ENCODE data around the gene ATP11C.
A peak's percentile ranks its signal among the peaks of the same experiment; 100 is the strongest.
"Not testable (repeated sequence)": the region's sequence is repeated elsewhere in the genome, so short reads cannot be mapped to it uniquely, and the experiment has no call there.

ATP11C gene

DNA sequence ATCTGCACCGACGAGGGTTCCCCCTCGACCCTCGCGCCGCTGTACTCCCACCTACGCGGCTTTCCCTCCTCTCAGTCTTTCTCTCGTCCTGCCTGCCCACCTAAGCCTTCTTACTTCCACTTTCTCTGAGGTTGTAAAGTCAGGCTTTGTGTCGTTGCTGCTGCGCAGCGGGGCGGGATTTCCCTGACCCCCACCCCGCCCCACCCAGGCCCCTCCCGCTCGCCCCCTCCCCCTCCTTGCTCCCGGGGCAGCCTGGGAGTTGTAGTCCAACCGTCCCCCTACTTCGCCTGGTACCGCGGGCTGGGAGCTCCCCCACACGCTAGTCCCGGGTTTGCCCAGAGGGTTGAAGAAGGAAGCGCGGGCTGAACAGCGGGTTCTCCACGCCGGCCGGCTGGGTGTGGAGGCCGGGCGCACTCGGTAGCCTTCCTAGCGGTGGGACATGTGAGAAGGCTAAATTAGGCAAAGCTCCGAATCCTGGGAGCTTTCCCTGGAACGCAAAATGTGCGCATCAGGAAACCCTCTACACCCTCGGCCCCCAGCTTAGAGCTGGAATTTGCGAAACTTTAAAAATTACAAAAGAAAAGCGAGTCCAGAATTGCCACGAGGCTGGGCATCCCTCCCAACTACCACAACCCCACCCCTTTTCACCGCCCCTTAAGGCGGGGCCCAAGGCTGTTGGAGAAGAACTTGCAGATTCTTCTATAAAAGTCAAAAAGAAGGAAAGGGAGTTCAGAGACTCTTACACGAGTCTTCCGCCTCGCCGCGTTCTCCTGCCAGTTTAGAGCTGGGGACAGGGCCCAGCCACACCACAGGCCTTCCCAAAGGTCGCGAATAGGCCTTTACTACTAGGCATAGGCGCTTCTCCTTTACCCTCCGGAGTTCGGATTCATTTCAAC lies at the start of gene ATP11C:
Gene ATP11C (minus strand): TSS at position 153 of the 896 bp plus-strand sequence. CDS start 1,011 bp downstream, outside the sequence.
- peak; percentile 78 for DNase-seq

DNA sequence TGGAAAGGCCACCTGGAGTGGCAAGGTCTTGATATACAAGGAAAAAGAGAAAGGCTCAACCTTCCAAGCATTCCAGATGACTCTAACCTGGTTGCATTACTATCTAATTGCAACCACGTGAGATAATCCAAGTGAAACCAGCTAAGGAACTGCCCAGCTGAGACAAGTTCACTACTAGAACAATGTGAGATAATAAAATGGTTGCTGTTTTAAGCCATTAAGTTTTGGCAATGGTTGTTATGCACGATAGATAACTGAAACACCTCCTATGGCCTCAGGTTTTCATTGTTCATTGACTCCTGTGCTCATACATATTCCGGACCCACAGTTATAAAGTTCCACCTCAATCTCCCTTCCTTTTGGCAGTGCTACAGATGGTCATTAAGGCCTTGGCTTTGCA lies 41.6 kb upstream of the ATP11C start:
- DNase-seq = no peak

DNA sequence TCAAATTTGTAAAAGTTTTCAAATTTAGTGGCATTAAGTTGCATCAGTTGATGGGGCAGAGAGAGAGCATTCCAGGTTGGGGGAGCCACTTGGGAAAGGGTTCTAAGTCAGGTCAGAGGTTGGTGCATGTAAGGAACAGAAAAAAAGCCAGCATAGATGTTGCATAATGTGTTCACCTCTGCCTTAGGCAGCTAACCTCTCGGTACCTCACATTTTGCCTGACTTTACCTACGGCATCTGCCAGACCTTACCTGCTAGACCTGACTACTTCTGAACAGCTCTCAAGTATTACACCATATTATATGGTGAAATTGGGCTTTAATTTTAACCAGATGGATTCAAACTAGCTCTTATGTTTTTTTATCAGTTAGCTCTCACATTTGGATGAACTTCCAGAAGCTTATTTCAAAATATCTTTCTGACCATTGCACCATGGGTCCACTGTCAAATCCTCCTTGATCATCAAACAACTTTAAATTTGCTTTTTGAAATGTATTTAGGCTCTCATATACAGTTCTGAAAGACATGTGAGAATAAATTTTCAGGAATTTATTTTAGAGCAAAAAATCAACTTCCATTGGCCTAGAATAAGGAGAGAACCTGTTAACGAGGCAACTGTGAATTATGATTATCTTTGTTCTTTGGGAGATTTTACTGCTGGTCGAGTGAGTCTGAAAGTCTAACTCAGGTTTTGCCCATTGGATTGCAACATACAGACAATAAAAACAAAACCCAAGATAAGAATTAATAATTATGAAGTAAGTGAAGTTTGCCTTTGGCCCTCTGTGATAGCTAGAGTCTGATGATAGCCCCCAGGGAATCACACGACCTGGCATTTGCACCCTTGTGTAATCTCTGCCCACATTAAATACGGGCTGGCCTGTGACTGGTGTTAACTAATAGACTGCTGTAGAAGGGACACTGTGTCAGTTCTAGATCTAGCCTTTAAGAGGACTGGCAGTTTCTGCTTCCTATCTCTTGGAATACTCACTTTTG lies 40.1 kb upstream of the ATP11C start:
- no peak for DNase-seq

DNA sequence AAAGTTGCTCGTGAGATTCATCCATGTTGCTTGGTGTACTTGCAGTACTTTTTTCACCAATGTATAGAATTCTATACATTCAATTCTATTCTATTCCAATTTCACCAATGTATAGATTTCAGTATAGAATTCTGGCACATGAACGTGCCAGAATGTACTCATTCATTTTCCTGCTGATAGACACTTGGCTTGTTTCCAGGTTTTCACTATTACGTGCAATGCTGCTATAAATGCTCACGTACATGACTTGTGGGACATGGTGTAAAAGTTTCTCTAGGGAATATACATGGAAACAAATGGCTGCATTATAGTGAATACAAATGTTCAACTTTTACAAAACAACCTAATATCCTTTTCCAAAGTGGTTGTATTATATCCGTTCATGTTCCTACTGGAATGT lies 39.3 kb upstream of the ATP11C start:
- DNase-seq = no peak

DNA sequence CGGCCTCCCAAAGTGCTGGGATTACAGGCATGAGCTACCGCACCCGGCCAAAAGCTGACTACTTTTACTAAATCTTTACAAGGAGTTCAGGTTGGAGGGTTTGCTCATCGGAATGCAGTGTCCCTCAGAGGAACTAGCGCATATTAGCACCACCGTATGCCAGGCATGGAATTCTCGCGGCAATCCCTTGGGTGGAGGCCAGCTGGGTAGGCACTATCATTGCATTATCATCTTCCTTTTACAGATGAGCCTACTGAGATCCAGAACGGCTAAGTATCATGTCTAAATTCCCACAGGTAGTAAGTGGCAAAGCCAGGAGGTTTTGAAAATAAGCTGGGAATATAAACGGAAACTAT lies 38.5 kb upstream of the ATP11C start:
- DNase-seq = no peak

DNA sequence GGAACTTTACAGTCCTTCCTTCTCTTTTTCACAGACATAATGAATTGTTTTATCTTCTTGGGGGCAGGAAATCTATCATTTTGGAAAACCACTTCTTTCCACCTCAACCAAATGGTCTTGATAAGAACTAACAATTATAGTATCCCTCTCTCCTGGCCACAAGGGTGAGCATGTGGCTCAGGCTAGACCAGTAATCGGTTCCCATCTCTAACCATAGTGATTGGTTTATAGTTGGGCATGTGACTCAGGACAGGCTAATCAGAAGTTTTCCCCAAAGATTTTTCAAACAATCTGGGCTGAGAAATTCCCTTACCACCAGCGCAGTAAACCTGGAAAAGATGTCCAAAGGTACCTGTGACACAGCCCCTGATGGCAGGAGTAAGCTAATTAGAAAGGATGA lies 36.4 kb upstream of the ATP11C start:
- DNase-seq = no peak

DNA sequence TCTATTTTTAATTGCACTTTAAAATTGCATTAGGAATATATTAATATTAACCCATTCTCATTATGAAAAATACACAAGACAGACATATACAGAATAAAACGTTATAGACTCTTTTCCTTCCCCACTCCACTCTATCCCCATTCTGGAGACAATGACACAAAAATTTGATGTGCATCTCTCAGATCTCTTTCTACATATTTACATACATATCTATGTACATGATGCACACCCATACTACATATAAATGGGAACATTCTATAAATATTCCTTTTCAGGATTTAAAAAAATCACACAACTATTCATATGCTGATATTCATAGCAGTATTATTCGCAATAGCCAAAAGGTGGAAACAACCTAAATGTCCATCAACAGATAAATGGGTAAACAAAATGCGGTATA lies 34.9 kb upstream of the ATP11C start:
- no peak for DNase-seq

DNA sequence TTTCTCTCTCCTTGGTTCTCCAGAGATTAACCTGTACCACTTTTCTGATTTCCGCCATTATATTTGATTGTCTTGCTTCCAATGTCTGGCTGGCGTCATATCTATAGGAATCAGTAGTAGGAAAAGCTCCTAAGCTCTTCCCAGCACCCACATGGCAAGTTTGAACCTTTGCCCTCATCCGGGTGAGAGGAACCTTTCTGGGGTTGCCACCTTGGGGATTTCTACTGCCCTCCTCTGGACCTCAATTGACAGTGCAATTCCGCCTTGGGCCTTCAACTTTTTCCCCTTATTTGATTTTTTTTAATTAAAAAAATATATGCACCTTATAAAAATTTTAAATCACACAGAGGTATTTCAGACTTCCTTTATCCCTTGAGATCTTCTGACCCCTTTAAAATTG lies 34.4 kb upstream of the ATP11C start:
- DNase-seq = no peak

DNA sequence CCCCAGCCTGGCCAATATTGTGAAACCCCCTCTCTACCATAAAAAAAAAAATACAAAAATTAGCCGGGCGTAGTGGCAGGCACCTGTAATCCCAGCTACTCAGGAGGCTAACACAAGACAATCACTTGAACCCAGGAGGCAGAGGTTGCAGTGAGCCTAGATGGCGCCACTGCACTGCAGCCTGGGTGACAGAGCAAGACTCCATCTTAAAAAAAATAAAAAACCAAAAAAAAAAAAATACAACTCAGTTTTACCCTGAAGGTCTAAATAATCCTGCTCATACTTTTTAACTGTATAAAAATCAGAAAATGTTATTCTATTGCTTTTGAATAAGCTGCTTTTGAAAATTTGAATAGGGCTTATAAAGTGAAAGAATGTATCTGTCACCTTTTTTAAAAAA lies 33.3 kb upstream of the ATP11C start:
- DNase-seq = not testable (repeated sequence)

DNA sequence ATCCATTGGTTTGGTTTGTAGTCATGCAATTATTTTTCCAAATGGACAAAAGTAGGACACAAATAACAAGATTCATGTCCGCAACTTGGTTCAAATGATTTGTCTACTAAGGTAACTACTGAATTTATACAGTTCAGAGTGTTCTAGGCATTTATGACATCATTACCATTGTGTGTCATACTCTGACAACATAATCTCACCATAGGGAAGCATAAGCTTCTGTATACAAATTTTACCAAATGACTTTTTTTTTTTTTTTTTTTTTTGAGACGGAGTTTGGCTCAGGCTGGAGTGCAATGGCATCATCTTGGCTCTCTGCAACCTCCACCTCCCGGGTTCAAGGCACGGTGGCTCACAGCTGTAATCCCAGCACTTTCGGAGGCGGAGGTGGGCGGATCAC lies 32.6 kb upstream of the ATP11C start, which contains the start of gene CXorf66:
Gene CXorf66 (minus strand): TSS at position 101 of the 400 bp plus-strand sequence. CDS start 25 bp downstream, at position 76.
- no peak for DNase-seq

DNA sequence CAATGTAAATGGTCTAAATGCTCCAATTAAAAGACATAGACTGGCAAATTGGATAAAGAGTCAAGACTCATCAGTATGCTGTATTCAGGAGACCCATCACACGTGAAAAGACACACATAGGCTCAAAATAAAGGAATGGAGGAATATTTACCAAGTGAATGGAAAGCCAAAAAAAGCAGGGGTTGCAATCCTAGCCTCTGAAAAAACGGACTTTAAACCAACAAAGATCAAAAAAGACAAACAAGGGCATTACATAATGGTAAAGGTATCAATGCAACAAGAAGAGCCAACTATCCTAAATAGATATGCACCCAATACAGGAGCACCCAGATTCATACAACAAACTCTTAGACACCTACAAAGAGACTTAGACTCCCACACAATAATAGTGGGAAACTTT lies 28.2 kb upstream of the ATP11C start:
- not testable (repeated sequence) for DNase-seq

DNA sequence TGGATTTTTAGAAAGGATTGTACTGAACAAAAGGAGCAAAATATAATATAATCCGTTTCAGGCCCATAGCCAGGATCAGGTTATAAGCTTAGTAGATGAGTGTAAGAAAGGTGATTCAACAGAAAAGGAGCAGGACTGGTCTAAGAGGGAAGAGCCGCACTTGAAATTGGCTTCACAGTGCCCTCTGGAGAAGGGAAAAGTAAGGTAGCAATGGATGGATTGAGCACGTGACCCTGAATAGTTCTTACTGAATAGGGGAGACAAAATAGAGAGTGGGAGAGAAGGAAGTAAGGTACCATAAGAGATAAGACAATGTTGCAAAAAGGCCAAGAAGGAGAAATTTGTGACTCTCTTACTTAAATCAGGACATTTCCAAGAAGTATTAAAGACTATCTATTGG lies 16.9 kb upstream of the ATP11C start:
- no peak for DNase-seq

DNA sequence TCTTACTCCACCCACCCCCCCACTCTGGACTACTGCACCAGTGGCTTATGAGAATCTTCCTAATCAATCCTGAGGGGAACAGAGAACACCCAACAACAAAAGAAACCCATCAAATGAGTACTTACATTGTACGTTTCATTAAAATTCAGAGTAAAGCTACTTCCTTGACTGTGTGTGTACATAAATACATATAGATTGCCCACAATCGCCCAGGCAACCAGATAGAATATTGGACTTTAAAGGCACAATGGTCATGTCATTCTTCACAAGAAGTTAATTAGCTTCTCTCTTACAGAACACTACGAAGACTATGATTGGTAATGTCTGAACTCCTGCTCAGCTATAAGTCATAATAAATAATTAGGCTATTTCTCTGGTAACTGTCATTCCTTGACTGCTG lies 12.2 kb upstream of the ATP11C start:
- no peak for DNase-seq

DNA sequence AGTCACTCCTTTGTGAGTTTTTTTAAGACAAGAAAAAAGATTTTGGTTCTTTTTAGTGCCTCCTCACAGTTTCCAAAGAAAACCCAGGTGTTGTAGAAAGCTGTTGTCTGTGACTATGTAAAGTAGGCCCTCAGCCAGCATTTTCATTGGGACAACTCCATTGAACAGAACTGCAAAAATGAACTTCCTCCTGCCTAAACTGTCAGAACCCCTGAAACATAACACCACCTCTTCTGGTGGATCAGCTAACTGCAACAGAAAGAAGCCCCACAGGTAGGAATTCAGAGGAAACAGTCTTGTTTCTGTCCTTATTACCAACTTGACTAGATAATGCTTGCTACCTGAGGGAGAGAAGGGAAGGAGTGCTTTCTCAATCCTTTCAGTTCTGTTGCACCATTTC lies 3.4 kb upstream of the ATP11C start:
- no peak for DNase-seq

DNA sequence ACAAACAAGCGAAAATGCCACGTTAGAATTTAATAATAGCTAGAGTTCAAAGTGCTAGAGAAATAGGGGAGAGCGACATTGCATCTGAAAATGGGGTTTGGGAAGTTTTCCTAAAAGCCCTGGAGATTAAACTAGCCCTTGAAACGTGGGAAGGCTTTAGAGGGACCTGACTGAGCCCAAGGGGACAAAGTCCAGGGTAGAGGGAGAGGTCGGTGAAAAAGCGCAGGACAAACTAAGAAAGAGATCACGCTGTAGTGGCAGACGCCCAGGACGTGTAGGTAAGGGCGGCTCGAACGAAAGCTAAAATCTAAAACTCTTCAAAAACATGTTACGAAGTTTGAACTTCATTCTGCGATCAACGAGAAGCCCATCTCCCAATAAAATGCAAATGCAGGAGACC lies 1.1 kb upstream of the ATP11C start:
- DNase-seq = no peak

DNA sequence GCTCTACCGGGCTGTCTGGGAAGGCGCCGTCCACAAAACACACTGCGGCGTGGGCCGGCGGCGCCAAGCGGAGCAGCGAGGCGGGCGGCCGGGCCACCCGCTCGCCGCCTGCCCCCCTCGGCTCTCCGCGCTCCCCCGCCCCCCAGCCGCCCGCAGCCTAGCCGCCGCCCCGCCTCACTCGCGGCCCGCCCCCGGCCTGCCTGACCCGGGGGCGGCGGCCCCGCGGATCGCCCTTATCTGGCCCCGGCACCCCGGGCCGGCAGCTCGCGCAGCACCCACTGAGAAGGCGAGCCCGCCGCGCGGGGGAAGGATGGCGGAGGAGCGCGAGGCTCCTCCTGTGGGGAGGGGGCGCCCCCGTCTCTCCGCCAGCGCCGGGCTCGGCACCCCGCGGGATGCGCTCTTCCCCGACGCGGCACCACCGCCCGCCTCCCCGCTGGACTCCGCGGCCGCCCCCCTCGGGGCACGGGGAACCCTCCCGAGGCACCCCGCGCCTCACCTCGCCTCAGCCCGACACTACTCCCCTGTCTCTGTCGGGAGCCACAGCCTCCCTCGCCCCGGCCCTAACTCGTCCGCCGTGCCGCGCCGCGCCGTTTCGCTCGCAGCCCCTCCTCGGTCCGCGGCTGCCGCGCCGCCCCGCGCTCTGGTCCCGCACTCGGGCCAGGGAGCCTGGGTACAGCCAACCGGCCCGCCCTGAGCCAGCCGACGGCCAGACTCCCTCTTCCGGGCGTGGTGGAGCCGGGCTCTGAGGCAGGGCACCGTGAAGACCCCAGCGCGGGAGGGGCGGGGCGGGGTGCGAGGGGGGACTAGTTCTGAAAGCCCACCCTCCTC lies 566 bp downstream of the ATP11C start:
- peak; percentile 39 for DNase-seq

DNA sequence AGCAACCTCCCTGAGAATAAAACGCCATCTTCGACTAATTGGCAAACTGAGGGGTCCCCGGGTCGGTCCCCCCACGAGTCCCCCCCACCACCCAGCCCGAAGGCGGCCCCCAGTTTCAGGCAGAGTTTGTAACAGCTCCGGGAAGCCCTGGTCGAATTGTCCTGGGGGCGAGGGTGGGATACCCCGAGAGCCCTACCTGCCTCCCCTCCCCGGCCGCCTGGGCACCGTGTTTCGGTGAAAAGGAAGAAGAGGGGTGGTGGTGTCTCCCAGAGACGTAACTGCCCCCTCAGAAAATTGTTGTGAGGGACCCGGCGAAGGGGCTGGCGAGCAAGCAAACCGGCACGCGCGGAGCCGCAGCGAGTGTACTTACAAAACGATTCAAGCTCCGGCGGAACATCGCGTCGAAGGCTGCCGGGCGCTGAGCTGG lies 1.2 kb downstream of the ATP11C start:
- DNase-seq = peak; percentile 0

DNA sequence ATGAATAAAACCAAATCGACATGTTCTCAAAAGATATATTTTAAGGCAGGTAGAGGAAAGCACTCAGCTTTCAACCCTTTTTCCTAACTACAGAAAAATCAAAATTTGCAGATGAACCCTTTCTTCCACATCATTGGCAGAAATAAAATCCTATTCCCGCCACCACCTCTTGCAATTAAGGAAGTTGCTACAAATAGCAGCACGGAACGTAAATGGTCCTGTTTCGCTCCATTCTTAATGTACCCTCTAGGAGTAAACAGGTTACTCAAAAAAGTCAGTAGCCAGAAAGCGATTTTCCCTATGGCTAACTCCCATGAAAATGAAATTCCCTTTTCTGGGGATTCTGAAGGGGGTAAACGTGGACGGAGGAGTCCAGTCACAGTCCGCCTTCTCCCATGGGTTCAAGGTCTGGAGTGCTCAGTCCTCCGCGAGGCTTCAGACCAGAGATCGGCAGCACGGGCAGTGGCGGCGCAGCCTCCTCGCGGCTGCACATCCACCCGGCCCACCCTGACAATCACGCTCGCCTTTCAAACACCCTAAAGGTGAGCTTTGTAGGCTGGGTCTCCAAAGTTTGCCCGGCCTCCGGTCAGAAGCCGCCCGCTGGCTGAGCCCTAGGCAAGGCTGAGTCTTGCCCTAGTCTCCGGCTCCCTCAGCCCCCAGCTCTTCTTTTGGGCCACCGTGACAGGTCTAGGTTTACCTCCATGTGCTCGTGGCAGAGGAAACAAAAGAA lies 1.8 kb downstream of the ATP11C start:
- DNase-seq = peak; percentile 1

DNA sequence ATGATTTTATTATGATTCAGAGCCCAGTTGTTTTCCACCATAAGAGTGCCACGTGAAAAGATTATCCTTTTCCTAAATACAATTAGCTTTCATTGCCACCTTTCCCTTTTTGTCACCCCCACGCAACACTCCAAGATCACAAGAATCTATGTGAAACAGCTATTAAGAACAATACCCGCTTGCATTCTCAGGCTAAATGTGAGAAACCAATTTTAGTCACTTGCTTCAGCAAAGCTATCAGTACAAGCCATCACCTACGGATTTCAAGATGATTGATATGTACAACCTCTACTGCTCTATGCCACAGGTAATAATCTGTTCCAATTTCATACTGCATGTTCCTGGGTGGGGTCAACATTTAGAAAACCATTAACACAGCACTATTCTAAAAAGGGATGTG lies 2.5 kb downstream of the ATP11C start:
- DNase-seq = no peak

DNA sequence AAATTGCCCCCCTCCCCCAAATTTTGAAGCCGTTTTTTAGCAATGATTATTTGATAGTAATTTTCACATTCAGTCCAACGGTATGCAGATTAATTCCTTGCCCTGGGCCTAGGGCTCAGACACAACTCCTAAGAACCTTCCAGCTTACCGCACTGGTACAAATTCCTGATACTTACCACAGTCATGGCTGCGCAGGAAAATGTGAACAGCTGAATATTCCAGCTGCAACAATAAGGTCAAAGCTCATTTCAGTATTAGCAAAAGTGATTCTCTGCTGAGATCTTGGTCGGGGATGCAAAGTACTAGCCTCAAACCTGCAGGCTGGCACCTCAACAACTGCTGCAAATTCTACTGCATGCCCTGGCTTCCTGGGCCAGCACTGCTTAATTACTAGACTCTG lies 3.0 kb downstream of the ATP11C start:
- no peak for DNase-seq

DNA sequence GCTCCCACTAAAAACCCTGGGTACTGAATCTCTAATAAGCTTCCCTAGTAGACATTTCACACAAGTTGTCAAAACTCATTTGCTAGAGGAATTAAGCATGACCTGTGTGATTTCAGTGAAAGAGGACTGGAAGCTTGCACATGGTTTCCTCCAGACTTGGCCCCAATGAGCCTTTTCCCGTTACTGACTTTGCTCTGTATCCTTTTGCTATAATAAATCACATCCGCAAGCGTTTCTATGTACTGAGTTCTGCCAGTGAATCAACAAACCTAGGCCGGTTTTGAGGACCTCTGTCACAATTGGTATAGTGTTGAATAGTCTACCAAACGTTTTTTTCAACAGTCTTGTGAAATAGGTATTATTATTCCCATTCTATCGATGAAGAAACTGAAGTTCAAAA lies 8.2 kb downstream of the ATP11C start:
- DNase-seq = no peak

Data from activated CD4-positive, alpha-beta T cell treated with anti-CD3 and anti-CD28 coated beads, Interleukin-2, amount 50 U/mL, for 1 hour (primary cell).